Effector CD4-positive, alpha-beta T cell (primary cell): ENCODE measurements around the gene RIPK3.
"Not testable (repeated sequence)": the region's sequence is repeated elsewhere in the genome, so short reads cannot be mapped to it uniquely, and the experiment has no call there.

Experiments
- DNase-seq: peaks from one replicate; pipeline ENCODE4 v3.0.0-alpha.2; 2020
- total RNA-seq: gene quantifications from one replicate; lab custom pipeline; 2026; lab: John Stamatoyannopoulos, UW

RIPK3 gene
- total RNA-seq = 16.3 reads per million, percentile 42 among the genes with 10 or more reads in this experiment

GRCh38 chr14:24339284-24340151 is at the start of gene RIPK3:
Gene RIPK3 (minus strand): TSS chr14:24339991. CDS start chr14:24339826, 165 bp downstream.
- DNase-seq = peak; percentile 61

- no peak for DNase-seq
Observed at GRCh38 chr14:24389226-24389848, 49.5 kb upstream of the RIPK3 start.

DNA sequence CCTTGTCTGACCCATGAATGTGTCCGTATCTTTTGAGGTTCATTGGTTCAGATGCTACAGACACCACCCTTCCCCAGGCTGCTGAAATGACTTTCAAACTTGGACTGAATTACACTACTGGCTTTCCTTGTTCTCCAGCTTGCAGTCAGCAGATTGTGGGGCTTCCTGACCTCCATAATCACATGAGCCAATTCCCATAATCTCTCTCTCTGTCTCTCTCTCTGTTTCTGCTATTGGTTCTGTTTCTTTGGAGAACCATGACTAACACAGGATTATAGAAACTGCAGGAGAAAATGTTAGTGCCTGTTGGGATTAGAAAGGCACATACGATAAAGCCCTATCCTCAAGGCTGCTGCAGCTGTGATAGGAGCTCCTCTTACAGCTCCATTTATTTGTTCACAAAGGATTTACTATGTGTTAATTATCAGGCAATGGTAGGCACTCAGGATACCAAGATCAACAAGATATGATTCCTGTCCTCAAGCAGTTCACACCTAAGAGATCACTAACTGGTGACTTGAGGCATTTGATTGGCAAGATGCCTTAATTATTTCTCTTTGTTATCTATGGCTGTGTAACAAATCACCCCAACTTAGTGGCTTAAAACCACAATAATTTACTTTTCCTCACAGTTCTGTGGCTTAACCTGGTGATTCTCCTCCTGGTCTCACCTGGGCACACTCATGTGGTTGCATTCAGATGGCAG is 48.8 kb upstream of the RIPK3 start:
- DNase-seq = no peak

GRCh38 chr14:24387579-24387978 is 47.8 kb upstream of the RIPK3 start:
- DNase-seq = not testable (repeated sequence)

DNA sequence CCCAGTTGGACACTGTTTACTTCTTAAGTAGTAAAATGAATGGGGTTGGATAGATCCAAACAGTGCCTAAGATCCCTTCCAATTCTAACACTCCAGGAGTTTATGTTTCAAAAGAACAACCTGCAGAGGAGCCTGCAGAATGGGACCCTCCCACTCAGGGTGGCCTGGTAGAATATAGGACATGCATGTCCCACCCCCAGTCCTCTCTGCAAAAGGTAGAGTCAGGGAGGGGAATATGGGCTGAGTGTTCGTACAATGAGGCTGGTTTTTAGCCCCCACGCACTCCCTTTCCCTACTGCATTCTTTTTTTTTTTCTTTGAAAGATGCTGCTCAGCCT is 47.2 kb upstream of the RIPK3 start:
- DNase-seq = no peak

DNA sequence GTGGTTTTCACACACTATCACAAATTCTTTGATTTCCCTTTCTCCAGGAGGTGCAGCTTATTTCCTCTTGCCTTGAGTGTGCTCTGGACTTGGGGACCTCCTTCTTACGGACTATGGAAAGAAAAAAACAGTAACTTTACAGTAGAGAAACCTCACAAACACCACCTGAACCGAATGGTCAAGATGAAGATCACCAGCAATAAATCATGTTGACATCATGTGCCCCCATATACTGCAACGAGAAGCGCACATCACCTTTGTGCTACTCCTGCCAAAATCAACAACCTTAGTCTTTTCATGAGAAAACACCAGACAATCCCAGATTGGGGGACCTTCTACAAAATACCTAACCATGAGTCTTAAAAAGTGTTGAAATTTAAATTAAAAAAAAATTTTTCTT is 45.7 kb upstream of the RIPK3 start:
- no peak for DNase-seq

DNA sequence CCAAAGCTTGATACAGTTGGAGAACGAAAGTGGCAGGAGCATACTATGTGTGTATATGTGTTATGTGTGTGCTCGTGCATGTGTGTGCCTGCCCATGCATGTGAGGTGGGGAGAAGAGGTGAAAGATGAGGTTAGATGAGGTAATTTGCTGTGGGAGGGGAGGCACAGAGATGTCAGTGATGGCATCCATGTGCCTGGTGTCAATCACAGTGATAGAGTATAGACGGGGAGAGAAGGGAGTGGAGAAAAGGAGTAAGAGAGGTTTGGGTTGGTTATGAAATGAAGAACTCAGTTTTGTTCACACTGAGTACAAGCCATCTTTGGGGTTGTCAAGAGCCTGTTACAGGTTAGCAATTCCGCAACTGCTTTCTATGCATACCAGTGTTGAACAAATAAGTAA is 44.4 kb upstream of the RIPK3 start:
- DNase-seq = no peak

GRCh38 chr14:24382064-24382371 is 42.2 kb upstream of the RIPK3 start:
- DNase-seq = no peak

- DNase-seq = no peak
Observed at GRCh38 chr14:24381363-24382063, 41.7 kb upstream of the RIPK3 start.

- no peak for DNase-seq
Observed at GRCh38 chr14:24379907-24380730, 40.3 kb upstream of the RIPK3 start.

- DNase-seq = no peak
Observed at GRCh38 chr14:24378981-24379906, 39.5 kb upstream of the RIPK3 start.

- DNase-seq = no peak
Observed at GRCh38 chr14:24378327-24378726, 38.5 kb upstream of the RIPK3 start.

DNA sequence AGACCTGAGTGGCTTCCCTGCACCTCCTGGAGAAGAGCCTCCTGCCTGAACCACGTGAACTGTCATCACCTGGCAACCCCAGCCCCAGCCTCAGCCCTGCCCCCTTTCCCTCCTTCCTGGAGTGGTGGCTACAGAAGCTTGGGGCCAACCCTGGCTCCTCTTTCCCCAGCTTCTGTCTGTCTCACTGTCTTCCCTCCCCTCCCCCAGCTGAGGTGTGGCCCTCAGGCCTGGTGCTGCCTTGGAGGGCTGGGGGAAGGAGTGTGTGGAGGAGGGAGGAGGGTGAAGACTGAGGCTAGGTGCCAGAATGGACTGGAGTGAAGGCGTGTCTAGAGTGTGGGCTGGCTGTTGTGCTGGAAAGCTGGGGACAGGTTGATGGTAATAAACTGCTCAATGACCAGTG is 37.9 kb upstream of the RIPK3 start:
- DNase-seq = no peak

DNA sequence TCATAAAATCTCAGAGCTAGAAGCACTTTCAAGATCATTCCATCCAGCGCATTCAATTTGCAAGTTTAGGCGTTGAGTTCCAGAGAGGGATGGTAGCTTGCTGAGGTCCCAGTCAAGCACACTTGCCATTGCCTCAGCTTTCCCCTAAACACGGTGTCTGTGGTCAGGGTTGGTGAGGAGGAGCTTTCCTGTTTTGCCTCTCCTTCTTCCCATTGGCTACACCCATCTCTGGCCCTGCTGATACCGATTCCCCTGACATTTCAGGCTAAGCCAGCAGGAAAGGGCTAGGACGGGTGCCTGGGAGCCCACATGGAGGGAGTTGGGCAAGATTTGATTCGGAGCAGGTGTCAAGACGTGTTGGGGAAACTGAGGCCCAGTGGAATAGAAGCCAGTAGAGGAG is 37.3 kb upstream of the RIPK3 start:
- no peak for DNase-seq

DNA sequence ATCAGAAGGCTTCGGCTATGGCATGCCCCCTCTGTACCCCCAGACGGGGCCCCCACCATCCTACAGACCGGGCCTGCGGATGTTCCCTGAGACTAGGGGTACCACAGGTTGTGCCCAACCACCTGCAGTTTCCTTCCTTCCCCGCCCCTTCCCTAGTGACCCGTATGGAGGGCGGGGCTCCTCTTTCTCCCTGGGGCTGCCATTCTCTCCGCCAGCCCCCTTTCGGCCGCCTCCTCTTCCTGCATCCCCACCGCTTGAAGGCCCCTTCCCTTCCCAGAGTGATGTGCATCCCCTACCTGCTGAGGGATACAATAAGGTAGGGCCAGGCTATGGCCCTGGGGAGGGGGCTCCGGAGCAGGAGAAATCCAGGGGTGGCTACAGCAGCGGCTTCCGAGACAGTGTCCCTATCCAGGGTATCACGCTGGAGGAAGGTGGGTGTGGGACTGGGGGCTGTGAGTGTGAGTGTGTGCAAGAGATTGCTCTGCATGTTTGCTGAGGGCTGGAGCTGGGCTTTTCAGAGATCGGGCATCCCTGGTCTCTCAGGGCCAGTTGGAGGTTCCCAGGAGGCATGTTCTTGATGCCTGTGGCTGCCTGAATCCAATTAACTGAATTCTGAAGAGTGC is 36.8 kb upstream of the RIPK3 start:
- DNase-seq = no peak

DNA sequence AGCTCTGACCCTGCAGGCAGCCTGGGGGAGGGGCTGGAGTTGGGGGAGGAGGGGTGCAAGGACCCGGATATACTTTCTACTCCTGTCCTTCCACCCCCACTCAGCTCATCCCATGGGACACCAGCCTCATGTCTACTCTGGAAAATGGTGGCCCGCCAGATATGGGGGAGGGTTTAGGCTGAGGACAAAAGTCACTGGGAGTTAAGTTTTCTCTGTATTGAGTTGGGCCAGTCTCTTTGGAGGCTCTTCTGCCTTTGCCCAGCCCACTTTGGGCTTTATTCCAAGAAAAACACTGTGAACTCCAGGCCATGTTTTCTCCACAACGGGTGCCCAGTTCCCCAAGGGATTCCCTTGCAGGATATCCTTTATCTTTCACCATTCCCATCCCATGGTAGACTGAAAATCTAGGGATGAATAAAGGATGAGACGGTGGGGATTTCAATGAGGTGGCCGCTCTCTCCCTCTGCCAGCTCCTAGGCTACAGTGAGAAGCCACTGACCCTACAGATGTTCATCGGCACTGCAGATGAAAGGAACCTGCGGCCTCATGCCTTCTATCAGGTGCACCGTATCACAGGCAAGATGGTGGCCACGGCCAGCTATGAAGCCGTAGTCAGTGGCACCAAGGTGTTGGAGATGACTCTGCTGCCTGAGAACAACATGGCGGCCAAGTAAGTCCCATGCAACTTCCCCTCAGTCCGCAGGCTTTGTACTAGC is 33.1 kb upstream of the RIPK3 start:
- no peak for DNase-seq

DNA sequence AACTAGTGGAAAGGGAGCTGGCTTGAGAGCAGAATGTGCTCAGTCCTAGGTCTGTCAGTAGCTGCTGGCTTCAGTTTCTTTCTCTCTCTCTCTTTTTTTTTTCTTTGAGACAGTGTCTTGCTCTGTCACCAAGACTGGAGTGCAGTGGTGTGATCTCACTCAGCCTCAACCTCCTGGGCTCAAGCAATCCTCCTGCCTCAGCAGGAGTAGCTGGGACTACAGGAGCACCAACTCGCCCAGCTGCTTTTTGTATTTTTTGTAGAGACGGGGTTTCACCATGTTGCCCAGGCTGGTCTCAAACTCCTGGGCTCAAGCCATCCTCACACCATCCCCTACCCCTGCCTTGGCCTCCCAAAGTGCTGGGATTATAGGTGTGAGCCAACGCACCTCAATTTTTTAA is 31.8 kb upstream of the RIPK3 start:
- not testable (repeated sequence) for DNase-seq

DNA sequence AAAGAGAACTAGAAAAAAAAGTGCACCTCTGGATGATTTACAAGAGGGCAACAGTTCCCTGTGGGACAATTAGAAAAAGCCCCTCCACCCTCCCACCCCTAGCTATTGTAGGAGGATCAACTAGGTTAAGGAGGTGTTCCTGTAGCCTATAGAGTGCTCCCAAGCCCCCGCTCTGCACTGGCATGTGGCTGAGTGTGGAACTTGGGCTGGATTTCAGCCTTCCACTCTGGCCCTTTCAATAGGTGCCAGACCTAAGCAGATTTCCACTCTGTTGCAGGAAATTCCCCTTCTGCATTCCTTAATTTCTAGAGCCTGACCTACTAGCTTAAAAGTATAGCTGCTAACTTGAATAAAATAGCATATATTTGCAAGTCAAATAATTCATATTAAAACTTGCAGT is 31.0 kb upstream of the RIPK3 start:
- DNase-seq = no peak

DNA sequence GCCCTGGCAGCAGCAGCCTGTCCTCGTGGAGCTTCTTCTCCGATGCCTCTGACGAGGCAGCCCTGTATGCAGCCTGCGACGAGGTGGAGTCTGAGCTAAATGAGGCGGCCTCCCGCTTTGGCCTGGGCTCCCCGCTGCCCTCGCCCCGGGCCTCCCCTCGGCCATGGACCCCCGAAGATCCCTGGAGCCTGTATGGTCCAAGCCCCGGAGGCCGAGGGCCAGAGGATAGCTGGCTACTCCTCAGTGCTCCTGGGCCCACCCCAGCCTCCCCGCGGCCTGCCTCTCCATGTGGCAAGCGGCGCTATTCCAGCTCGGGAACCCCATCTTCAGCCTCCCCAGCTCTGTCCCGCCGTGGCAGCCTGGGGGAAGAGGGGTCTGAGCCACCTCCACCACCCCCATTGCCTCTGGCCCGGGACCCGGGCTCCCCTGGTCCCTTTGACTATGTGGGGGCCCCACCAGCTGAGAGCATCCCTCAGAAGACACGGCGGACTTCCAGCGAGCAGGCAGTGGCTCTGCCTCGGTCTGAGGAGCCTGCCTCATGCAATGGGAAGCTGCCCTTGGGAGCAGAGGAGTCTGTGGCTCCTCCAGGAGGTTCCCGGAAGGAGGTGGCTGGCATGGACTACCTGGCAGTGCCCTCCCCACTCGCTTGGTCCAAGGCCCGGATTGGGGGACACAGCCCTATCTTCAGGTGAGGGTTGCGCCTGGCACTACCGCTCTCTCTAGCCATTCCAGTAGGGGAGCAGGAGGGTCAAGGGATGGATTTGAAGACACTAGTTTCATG is 30.3 kb upstream of the RIPK3 start:
- no peak for DNase-seq
